SK-N-SH (cell line): Measurements from ENCODE around the gene KIF13A. TPM values are rescaled to one million over a fixed set of nuclear protein-coding genes. Genes with fewer than 3 reads are reported as not detected.

ENCODE experiments used
- CTCF ChIA-PET: fragments of 300-600, 350-600 bp; formaldehyde crosslinking; extraction: SDS; loops from one replicate; lab custom pipeline; 2021; lab: Yijun Ruan, JAX
- POLR2A ChIA-PET: fragments of 350-600 bp; sonication (Branson Sonifier 250); formaldehyde crosslinking; extraction: SDS; loops from one replicate; lab custom pipeline; 2020; ENCODE audit warnings: antibody characterized with exemption, inconsistent platforms; lab: Yijun Ruan, JAX
- DNase-seq: peaks from one replicate; pipeline ENCODE4 v3.0.0; 2012
- H2AFZ ChIP-seq: fragments of 200-600 bp; sonication (generic); 2 replicates; pipeline ENCODE4 v1.8.1; 2016; ENCODE audit warnings: antibody characterized with exemption, mild to moderate bottlenecking, low read depth
- H3F3A ChIP-seq: fragments of 200-600 bp; sonication (generic); replicated peaks from 2 replicates; pipeline ENCODE3; 2016; ENCODE audit warnings: antibody characterized with exemption, mild to moderate bottlenecking; ENCODE audit not compliant: insufficient read depth
- H3K27ac ChIP-seq, 2 experiments: fragments of 200-500 bp in 1 of 2; fragments of 200-600 bp in 1 of 2; sonication (Bioruptor generic) in 1 of 2; sonication (generic), shearing (Covaris generic) in 1 of 2; 2 replicates each; pipeline versions ENCODE4 v1.5.1 to v1.6.1; 2014 to 2016; ENCODE audit warnings: low read depth in 2 of 2, inconsistent platforms in 1 of 2, low read length in 1 of 2, mild to moderate bottlenecking in 1 of 2, mixed read lengths in 1 of 2
- H3K27me3 ChIP-seq: fragments of 200-600 bp; sonication (generic), shearing (Covaris generic); 2 replicates; pipeline ENCODE4 v1.6.1; 2016; ENCODE audit warnings: mixed run types; ENCODE audit not compliant: insufficient read depth
- H3K36me3 ChIP-seq, 2 experiments: fragments of 200-500 bp in 1 of 2; fragments of 200-600 bp in 1 of 2; sonication (Bioruptor generic) in 1 of 2; sonication (generic) in 1 of 2; replicated peaks in 1 of 2; 2 replicates each; pipeline versions ENCODE3 to v1.5.1; 2014 to 2016; ENCODE audit warnings: low read length in 1 of 2, mild to moderate bottlenecking in 1 of 2; ENCODE audit not compliant: insufficient read depth in 2 of 2, control insufficient read depth in 1 of 2
- H3K4me1 ChIP-seq, 2 experiments: fragments of 200-500 bp in 1 of 2; fragments of 200-600 bp in 1 of 2; sonication (Bioruptor generic) in 1 of 2; sonication (generic), shearing (Covaris generic) in 1 of 2; 2 replicates each; pipeline versions ENCODE4 v1.5.1 to v1.6.1; 2014 to 2016; ENCODE audit warnings: low read depth in 1 of 2, low read length in 1 of 2, mixed run types in 1 of 2; ENCODE audit not compliant: insufficient read depth in 2 of 2, control insufficient read depth in 1 of 2
- H3K4me2 ChIP-seq: fragments of 200-600 bp; sonication (generic), shearing (Covaris generic); 2 replicates; pipeline ENCODE4 v1.6.1; 2017; ENCODE audit warnings: mixed run types
- H3K4me3 ChIP-seq, 2 experiments: fragments of 200-500 bp in 1 of 2; fragments of 200-600 bp in 1 of 2; sonication (Bioruptor generic) in 1 of 2; sonication (generic), shearing (Covaris generic) in 1 of 2; 2 replicates each; pipeline versions ENCODE4 v1.5.1 to v1.8.1; 2014 to 2016; ENCODE audit warnings: low read depth in 2 of 2, inconsistent platforms in 1 of 2, low read length in 1 of 2, mild to moderate bottlenecking in 1 of 2, mixed read lengths in 1 of 2, moderate library complexity in 1 of 2
- H3K79me2 ChIP-seq: fragments of 200-600 bp; sonication (generic); 2 replicates; pipeline ENCODE4 v1.8.1; 2017; ENCODE audit warnings: mild to moderate bottlenecking; ENCODE audit not compliant: insufficient read depth
- H3K9ac ChIP-seq: fragments of 200-600 bp; sonication (generic); 2 replicates; pipeline ENCODE4 v1.6.1; 2017; ENCODE audit warnings: mixed run types
- H3K9me2 ChIP-seq: fragments of 200-600 bp; sonication (generic); 2 replicates; pipeline ENCODE4 v1.6.1; 2017; ENCODE audit warnings: mixed run types
- H3K9me3 ChIP-seq: fragments of 200-600 bp; sonication (generic); 2 replicates; pipeline ENCODE4 v1.6.1; 2017; ENCODE audit warnings: mixed run types, mild to moderate bottlenecking, moderate library complexity
- H4K20me1 ChIP-seq: fragments of 200-600 bp; sonication (generic); 2 replicates; pipeline ENCODE4 v1.6.1; 2017; ENCODE audit warnings: mild to moderate bottlenecking, mixed run types; ENCODE audit not compliant: insufficient read depth
- EZH2phosphoT487 ChIP-seq: fragments of 200-600 bp; sonication (generic); IDR thresholded peaks from 2 replicates; pipeline ENCODE4 v1.6.1; 2017; ENCODE audit warnings: low read depth, mixed run types, mild to moderate bottlenecking, antibody characterized with exemption, moderate library complexity, borderline replicate concordance
- GATA2 ChIP-seq: sonication (generic); formaldehyde crosslinking; IDR thresholded peaks from 2 replicates; pipeline ENCODE4 v1.5.0; 2020; ENCODE audit warnings: mild to moderate bottlenecking, missing genetic modification reagents
- MEF2A ChIP-seq: IDR thresholded peaks from 2 replicates; pipeline ENCODE4 v1.4.0; 2012; ENCODE audit warnings: low read depth, borderline replicate concordance
- RXRA ChIP-seq: IDR thresholded peaks from 2 replicates; pipeline ENCODE4 v1.4.0; 2012; ENCODE audit warnings: low read depth, mild to moderate bottlenecking, borderline replicate concordance
- SMC3 ChIP-seq: IDR thresholded peaks from 2 replicates; pipeline ENCODE4 v1.6.1; 2012; ENCODE audit warnings: low read depth, low read length, improper control_type of control experiment
- TCF12 ChIP-seq: IDR thresholded peaks from 2 replicates; pipeline ENCODE4 v1.4.0; 2012
- YY1 ChIP-seq: IDR thresholded peaks from 2 replicates; pipeline ENCODE4 v1.4.0; 2012; ENCODE audit warnings: low read depth, mild to moderate bottlenecking
- WGBS: methylation state at CpG from one replicate; pipeline ENCODE4 v1.1.6; 2017; ENCODE audit warnings: low lambda C conversion rate; 5-methylcytosine and 5-hydroxymethylcytosine counted together
- polyA plus RNA-seq, 3 experiments: library from polyadenylated mRNA; depleted of rRNA; stranded (reverse); fragments of >200 nt; gene quantifications; 2 replicates each; pipeline ENCODE4 v1.2.3, GENCODE V29; 2012
- TF ChIP-seq, protein P1 (sequence below): IDR thresholded peaks from 2 replicates; pipeline ENCODE4 v1.6.1; 2012; ENCODE audit warnings: mild to moderate bottlenecking, low read depth, low read length, moderate library complexity
- TF ChIP-seq, protein P2 (sequence below): fragments of 200-600 bp; sonication (generic); IDR thresholded peaks from 2 replicates; pipeline ENCODE4 v1.6.1; 2017; ENCODE audit warnings: antibody characterized with exemption, mild to moderate bottlenecking, moderate library complexity
- TF ChIP-seq, protein P3 (sequence below): IDR thresholded peaks from 2 replicates; pipeline ENCODE4 v1.4.0; 2012; ENCODE audit warnings: low read depth
- TF ChIP-seq, protein P4 (sequence below): IDR thresholded peaks from 2 replicates; pipeline ENCODE4 v1.4.0; 2012; ENCODE audit warnings: low read depth, borderline replicate concordance

KIF13A gene
- polyA plus RNA-seq, 1 of the 3 experiments (the other 2 are of a cell fraction) = 18.2 TPM

GRCh38 chr6:17983730-17984129, 3.7 kb downstream of the KIF13A start (continued):
- TF ChIP-seq RXRA (no peak), SMC3 (no peak)
- TF ChIP-seq, protein P1, sequence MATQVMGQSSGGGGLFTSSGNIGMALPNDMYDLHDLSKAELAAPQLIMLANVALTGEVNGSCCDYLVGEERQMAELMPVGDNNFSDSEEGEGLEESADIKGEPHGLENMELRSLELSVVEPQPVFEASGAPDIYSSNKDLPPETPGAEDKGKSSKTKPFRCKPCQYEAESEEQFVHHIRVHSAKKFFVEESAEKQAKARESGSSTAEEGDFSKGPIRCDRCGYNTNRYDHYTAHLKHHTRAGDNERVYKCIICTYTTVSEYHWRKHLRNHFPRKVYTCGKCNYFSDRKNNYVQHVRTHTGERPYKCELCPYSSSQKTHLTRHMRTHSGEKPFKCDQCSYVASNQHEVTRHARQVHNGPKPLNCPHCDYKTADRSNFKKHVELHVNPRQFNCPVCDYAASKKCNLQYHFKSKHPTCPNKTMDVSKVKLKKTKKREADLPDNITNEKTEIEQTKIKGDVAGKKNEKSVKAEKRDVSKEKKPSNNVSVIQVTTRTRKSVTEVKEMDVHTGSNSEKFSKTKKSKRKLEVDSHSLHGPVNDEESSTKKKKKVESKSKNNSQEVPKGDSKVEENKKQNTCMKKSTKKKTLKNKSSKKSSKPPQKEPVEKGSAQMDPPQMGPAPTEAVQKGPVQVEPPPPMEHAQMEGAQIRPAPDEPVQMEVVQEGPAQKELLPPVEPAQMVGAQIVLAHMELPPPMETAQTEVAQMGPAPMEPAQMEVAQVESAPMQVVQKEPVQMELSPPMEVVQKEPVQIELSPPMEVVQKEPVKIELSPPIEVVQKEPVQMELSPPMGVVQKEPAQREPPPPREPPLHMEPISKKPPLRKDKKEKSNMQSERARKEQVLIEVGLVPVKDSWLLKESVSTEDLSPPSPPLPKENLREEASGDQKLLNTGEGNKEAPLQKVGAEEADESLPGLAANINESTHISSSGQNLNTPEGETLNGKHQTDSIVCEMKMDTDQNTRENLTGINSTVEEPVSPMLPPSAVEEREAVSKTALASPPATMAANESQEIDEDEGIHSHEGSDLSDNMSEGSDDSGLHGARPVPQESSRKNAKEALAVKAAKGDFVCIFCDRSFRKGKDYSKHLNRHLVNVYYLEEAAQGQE = no peak
- TF ChIP-seq, protein P2, sequence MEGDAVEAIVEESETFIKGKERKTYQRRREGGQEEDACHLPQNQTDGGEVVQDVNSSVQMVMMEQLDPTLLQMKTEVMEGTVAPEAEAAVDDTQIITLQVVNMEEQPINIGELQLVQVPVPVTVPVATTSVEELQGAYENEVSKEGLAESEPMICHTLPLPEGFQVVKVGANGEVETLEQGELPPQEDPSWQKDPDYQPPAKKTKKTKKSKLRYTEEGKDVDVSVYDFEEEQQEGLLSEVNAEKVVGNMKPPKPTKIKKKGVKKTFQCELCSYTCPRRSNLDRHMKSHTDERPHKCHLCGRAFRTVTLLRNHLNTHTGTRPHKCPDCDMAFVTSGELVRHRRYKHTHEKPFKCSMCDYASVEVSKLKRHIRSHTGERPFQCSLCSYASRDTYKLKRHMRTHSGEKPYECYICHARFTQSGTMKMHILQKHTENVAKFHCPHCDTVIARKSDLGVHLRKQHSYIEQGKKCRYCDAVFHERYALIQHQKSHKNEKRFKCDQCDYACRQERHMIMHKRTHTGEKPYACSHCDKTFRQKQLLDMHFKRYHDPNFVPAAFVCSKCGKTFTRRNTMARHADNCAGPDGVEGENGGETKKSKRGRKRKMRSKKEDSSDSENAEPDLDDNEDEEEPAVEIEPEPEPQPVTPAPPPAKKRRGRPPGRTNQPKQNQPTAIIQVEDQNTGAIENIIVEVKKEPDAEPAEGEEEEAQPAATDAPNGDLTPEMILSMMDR = no peak
- TF ChIP-seq, protein P3, sequence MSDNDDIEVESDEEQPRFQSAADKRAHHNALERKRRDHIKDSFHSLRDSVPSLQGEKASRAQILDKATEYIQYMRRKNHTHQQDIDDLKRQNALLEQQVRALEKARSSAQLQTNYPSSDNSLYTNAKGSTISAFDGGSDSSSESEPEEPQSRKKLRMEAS = no peak

- no peak for DNase-seq
- Histone ChIP-seq H2AFZ (no peak overlapping the region), H3K9ac (no peak overlapping the region), H3K4me2 (no peak overlapping the region; the same call in 1 of the 2 replicates), H3K79me2 (peaks cover 94% of the 10 kb centered on the region), H3K9me2 (no peaks in the 10 kb centered on the region), H3F3A (peaks cover 7% of the 10 kb centered on the region), H4K20me1 (peaks cover 22% of the 10 kb centered on the region), H3K36me3 (peaks cover 0 to 44% of the 10 kb centered on the region in 2 experiments), H3K4me3 (no peak overlapping the region), H3K4me1 (peaks cover 0 to 5% of the 10 kb centered on the region in 2 experiments; a peak in 2 of 4 replicates), H3K27me3 (no peaks in the 10 kb centered on the region), H3K27ac (peak overlapping the region in 1 of 2 experiments; percentile 8; a peak in 1 of 4 replicates), H3K9me3 (no peaks in the 10 kb centered on the region)
- ChIA-PET POLR2A (no interaction called here), CTCF (interaction anchor here (0.6 kb wide), 1 partner anchor 388 kb away, joined by 3 read pairs; no protein-coding TSS in a partner anchor)
- 95% methylated on average over 4 of the region's 4 CpGs for WGBS
- TF ChIP-seq, protein P4, sequence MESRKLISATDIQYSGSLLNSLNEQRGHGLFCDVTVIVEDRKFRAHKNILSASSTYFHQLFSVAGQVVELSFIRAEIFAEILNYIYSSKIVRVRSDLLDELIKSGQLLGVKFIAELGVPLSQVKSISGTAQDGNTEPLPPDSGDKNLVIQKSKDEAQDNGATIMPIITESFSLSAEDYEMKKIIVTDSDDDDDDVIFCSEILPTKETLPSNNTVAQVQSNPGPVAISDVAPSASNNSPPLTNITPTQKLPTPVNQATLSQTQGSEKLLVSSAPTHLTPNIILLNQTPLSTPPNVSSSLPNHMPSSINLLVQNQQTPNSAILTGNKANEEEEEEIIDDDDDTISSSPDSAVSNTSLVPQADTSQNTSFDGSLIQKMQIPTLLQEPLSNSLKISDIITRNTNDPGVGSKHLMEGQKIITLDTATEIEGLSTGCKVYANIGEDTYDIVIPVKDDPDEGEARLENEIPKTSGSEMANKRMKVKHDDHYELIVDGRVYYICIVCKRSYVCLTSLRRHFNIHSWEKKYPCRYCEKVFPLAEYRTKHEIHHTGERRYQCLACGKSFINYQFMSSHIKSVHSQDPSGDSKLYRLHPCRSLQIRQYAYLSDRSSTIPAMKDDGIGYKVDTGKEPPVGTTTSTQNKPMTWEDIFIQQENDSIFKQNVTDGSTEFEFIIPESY = no peak
- TF ChIP-seq EZH2phosphoT487 (no peak), YY1 (no peak), MEF2A (no peak), GATA2 (no peak), TCF12 (no peak)
These were observed 7.1 kb downstream of the KIF13A start for GRCh38 chr6:17980329-17980728.
